ENCODE results near the gene MAN2B2.
A peak's percentile ranks its signal among the peaks of the same experiment; 100 is the strongest.

MAN2B2 gene

GRCh38 chr4:6662591-6662990 lies 87.6 kb downstream of the MAN2B2 start:
- peaks cover 11% of the 10 kb centered on the region for H3K27me3 ChIP-seq (ENCODE audit: insufficient read depth, low read length)
- no CpG with 5 or more reads among the region's 3 CpGs for WGBS (ENCODE audit: extremely low coverage, insufficient coverage, insufficient read length)
- no peak overlapping the region for H3K27ac ChIP-seq (ENCODE audit: low read depth, low read length)
- H3K36me3 ChIP-seq (ENCODE audit: control insufficient read depth in 1 of 2, insufficient read depth in 2 of 2, low read length in 2 of 2), result no peaks in the 10 kb centered on the region
- H3K9me3 ChIP-seq (ENCODE audit: insufficient read depth, low read depth, low read length), result peaks cover 8% of the 10 kb centered on the region
- no peak overlapping the region for H2AK5ac ChIP-seq (ENCODE audit: low read length)
- no peak overlapping the region for H3K4ac ChIP-seq (ENCODE audit: low read depth, low read length)
- no peak overlapping the region for H4K91ac ChIP-seq (ENCODE audit: low read depth, low read length)
- no peak overlapping the region for H2BK5ac ChIP-seq (ENCODE audit: low read depth, low read length, poor library complexity)
- no peak overlapping the region for H3K18ac ChIP-seq (ENCODE audit: low read length)
- no peak overlapping the region for H3K23ac ChIP-seq (ENCODE audit: low read length)
- no peak overlapping the region for H2BK12ac ChIP-seq (ENCODE audit: low read length)
- no peaks in the 10 kb centered on the region for H3K79me2 ChIP-seq (ENCODE audit: control insufficient read depth, insufficient read depth, low read length, poor library complexity)
- H2AFZ ChIP-seq (ENCODE audit: insufficient read depth, low read length, poor library complexity), result no peak overlapping the region
- no peak overlapping the region for H3K4me2 ChIP-seq (ENCODE audit: low read length)
- no peak overlapping the region for H4K12ac ChIP-seq (ENCODE audit: low read depth, low read length)
- no peak overlapping the region for H2BK120ac ChIP-seq (ENCODE audit: insufficient read depth, low read length, poor library complexity)
- DNase-seq, result no peak
- H3K4me3 ChIP-seq (ENCODE audit: low read depth, low read length), result no peak overlapping the region
- no peak overlapping the region for H3K14ac ChIP-seq (ENCODE audit: low read length)
- no peak overlapping the region for H4K8ac ChIP-seq (ENCODE audit: low read depth, low read length)
- H3K4me1 ChIP-seq (ENCODE audit: control insufficient read depth in 1 of 2, insufficient read depth in 2 of 2, low read length in 2 of 2), result no peaks in the 10 kb centered on the region
- H3K79me1 ChIP-seq (ENCODE audit: low read length), result no peaks in the 10 kb centered on the region
- no peak overlapping the region for H3K9ac ChIP-seq (ENCODE audit: low read length)

- no peaks in the 10 kb centered on the region for H3K4me1 ChIP-seq (ENCODE audit: control insufficient read depth in 1 of 2, insufficient read depth in 2 of 2, low read length in 2 of 2)
- no peak overlapping the region for H2AK5ac ChIP-seq (ENCODE audit: low read length)
- no peak overlapping the region for H3K4ac ChIP-seq (ENCODE audit: low read depth, low read length)
- H3K23ac ChIP-seq (ENCODE audit: low read length), result no peak overlapping the region
- WGBS (ENCODE audit: extremely low coverage, insufficient coverage, insufficient read length), result no CpG with 5 or more reads among the region's 55 CpGs
- H3K36me3 ChIP-seq (ENCODE audit: control insufficient read depth in 1 of 2, insufficient read depth in 2 of 2, low read length in 2 of 2), result no peaks in the 10 kb centered on the region
- no peak overlapping the region for H3K4me3 ChIP-seq (ENCODE audit: low read depth, low read length)
- no peak overlapping the region for H3K27ac ChIP-seq (ENCODE audit: low read depth, low read length)
- H3K9me3 ChIP-seq (ENCODE audit: insufficient read depth, low read depth, low read length), result peaks cover 9% of the 10 kb centered on the region
- H3K9ac ChIP-seq (ENCODE audit: low read length), result no peak overlapping the region
- no peak overlapping the region for H2BK5ac ChIP-seq (ENCODE audit: low read depth, low read length, poor library complexity)
- no peak overlapping the region for H2BK120ac ChIP-seq (ENCODE audit: insufficient read depth, low read length, poor library complexity)
- no peak for DNase-seq
- H3K14ac ChIP-seq (ENCODE audit: low read length), result no peak overlapping the region
- H4K8ac ChIP-seq (ENCODE audit: low read depth, low read length), result no peak overlapping the region
- H4K91ac ChIP-seq (ENCODE audit: low read depth, low read length), result no peak overlapping the region
- H3K4me2 ChIP-seq (ENCODE audit: low read length), result no peak overlapping the region
- H2AFZ ChIP-seq (ENCODE audit: insufficient read depth, low read length, poor library complexity), result no peak overlapping the region
- H3K79me2 ChIP-seq (ENCODE audit: control insufficient read depth, insufficient read depth, low read length, poor library complexity), result no peaks in the 10 kb centered on the region
- no peak overlapping the region for H3K18ac ChIP-seq (ENCODE audit: low read length)
- H3K79me1 ChIP-seq (ENCODE audit: low read length), result no peaks in the 10 kb centered on the region
- peaks cover 11% of the 10 kb centered on the region for H3K27me3 ChIP-seq (ENCODE audit: insufficient read depth, low read length)
- H4K12ac ChIP-seq (ENCODE audit: low read depth, low read length), result no peak overlapping the region
- H2BK12ac ChIP-seq (ENCODE audit: low read length), result no peak overlapping the region
Measured at GRCh38 chr4:6663596-6664393, 88.8 kb downstream of the MAN2B2 start.

DNA sequence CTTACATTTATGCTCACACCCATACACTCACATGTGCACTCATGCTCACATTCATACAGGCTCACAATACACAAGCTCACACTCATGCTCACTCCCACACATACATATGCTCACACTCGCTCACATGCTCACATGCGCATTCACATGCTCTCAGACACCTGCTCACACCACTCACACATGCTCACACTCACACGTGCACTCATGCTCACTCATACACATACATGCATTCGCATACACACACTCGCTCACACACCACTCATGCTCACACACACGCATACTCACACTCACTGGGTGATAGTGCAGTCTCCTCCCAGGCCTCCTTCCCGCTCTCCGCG lies 90.3 kb downstream of the MAN2B2 start:
- Histone ChIP-seq H3K23ac (ENCODE audit: low read length) (no peak overlapping the region), H3K27ac (ENCODE audit: low read depth, low read length) (no peak overlapping the region), H3K36me3 (ENCODE audit: control insufficient read depth in 1 of 2, insufficient read depth in 2 of 2, low read length in 2 of 2) (no peaks in the 10 kb centered on the region), H3K79me1 (ENCODE audit: low read length) (no peaks in the 10 kb centered on the region), H4K8ac (ENCODE audit: low read depth, low read length) (no peak overlapping the region), H2BK120ac (ENCODE audit: insufficient read depth, low read length, poor library complexity) (no peak overlapping the region), H2AFZ (ENCODE audit: insufficient read depth, low read length, poor library complexity) (no peak overlapping the region), H3K4me2 (ENCODE audit: low read length) (no peak overlapping the region), H4K91ac (ENCODE audit: low read depth, low read length) (no peak overlapping the region), H3K79me2 (ENCODE audit: control insufficient read depth, insufficient read depth, low read length, poor library complexity) (no peaks in the 10 kb centered on the region), H3K9ac (ENCODE audit: low read length) (no peak overlapping the region), H3K9me3 (ENCODE audit: insufficient read depth, low read depth, low read length) (peaks cover 9% of the 10 kb centered on the region), H3K4me3 (ENCODE audit: low read depth, low read length) (no peak overlapping the region), H3K14ac (ENCODE audit: low read length) (no peak overlapping the region), H2AK5ac (ENCODE audit: low read length) (no peak overlapping the region), H2BK5ac (ENCODE audit: low read depth, low read length, poor library complexity) (no peak overlapping the region), H2BK12ac (ENCODE audit: low read length) (no peak overlapping the region), H4K12ac (ENCODE audit: low read depth, low read length) (no peak overlapping the region), H3K4ac (ENCODE audit: low read depth, low read length) (no peak overlapping the region), H3K4me1 (ENCODE audit: control insufficient read depth in 1 of 2, insufficient read depth in 2 of 2, low read length in 2 of 2) (no peaks in the 10 kb centered on the region), H3K18ac (ENCODE audit: low read length) (no peak overlapping the region), H3K27me3 (ENCODE audit: insufficient read depth, low read length) (peaks cover 7% of the 10 kb centered on the region)
- DNase-seq, result no peak
- WGBS (ENCODE audit: extremely low coverage, insufficient coverage, insufficient read length), result 100% methylated on average over 3 of the region's 9 CpGs

GRCh38 chr4:6668391-6668790 lies 93.4 kb downstream of the MAN2B2 start:
- no peak overlapping the region for H2BK12ac ChIP-seq (ENCODE audit: low read length)
- no CpG with 5 or more reads among the region's 11 CpGs for WGBS (ENCODE audit: extremely low coverage, insufficient coverage, insufficient read length)

More at GRCh38 chr4:6668391-6668790, 93.4 kb downstream of the MAN2B2 start:
- Histone ChIP-seq H3K4me1 (ENCODE audit: control insufficient read depth in 1 of 2, insufficient read depth in 2 of 2, low read length in 2 of 2) (no peaks in the 10 kb centered on the region), H2AFZ (ENCODE audit: insufficient read depth, low read length, poor library complexity) (no peak overlapping the region), H3K4me2 (ENCODE audit: low read length) (no peak overlapping the region), H2BK120ac (ENCODE audit: insufficient read depth, low read length, poor library complexity) (no peak overlapping the region), H3K9ac (ENCODE audit: low read length) (no peak overlapping the region), H3K79me2 (ENCODE audit: control insufficient read depth, insufficient read depth, low read length, poor library complexity) (no peaks in the 10 kb centered on the region), H3K36me3 (ENCODE audit: control insufficient read depth in 1 of 2, insufficient read depth in 2 of 2, low read length in 2 of 2) (no peaks in the 10 kb centered on the region), H4K91ac (ENCODE audit: low read depth, low read length) (no peak overlapping the region), H4K12ac (ENCODE audit: low read depth, low read length) (no peak overlapping the region), H3K9me3 (ENCODE audit: insufficient read depth, low read depth, low read length) (peaks cover 9% of the 10 kb centered on the region), H3K4me3 (ENCODE audit: low read depth, low read length) (no peak overlapping the region), H2BK5ac (ENCODE audit: low read depth, low read length, poor library complexity) (no peak overlapping the region), H3K18ac (ENCODE audit: low read length) (no peak overlapping the region), H3K23ac (ENCODE audit: low read length) (no peak overlapping the region), H3K27me3 (ENCODE audit: insufficient read depth, low read length) (peaks cover 1% of the 10 kb centered on the region), H2AK5ac (ENCODE audit: low read length) (no peak overlapping the region), H4K8ac (ENCODE audit: low read depth, low read length) (no peak overlapping the region), H3K79me1 (ENCODE audit: low read length) (no peaks in the 10 kb centered on the region), H3K27ac (ENCODE audit: low read depth, low read length) (no peak overlapping the region), H3K14ac (ENCODE audit: low read length) (no peak overlapping the region), H3K4ac (ENCODE audit: low read depth, low read length) (no peak overlapping the region)
- DNase-seq, result peak; percentile 71 to 92
